Stimulated activated naive CD8-positive, alpha-beta T cell treated with anti-CD3 and anti-CD28 coated beads, Interleukin-15, amount 100 ng/mL, for 72 hours (primary cell): ENCODE measurements around the gene AMPD2.

Experiments used
- ATAC-seq: fragments of 150-1000 bp; cut with Tn5 transposase; 2 replicates; pipeline ENCODE4 v1.10.0; 2021; ENCODE audit warnings: mild to moderate bottlenecking, moderate library complexity
- DNase-seq, 2 donors: peaks; one replicate each; pipeline ENCODE4 v3.0.0; 2021 to 2022
- H3K27ac Mint-ChIP-seq, 2 donors: one replicate each; pipeline ENCODE4 v1.8.0; 2022; ENCODE audit warnings: mild to moderate bottlenecking in 2 of 2, mixed read lengths in 2 of 2, moderate library complexity in 2 of 2
- H3K27me3 Mint-ChIP-seq: one replicate; pipeline ENCODE4 v1.8.0; 2022; ENCODE audit warnings: mixed read lengths
- H3K4me1 Mint-ChIP-seq: one replicate; pipeline ENCODE4 v1.8.0; 2022; ENCODE audit warnings: mild to moderate bottlenecking, mixed read lengths
- H3K4me3 Mint-ChIP-seq, 2 donors: one replicate each; pipeline ENCODE4 v1.8.0; 2022; ENCODE audit warnings: mild to moderate bottlenecking in 2 of 2, mixed read lengths in 2 of 2, moderate library complexity in 1 of 2
- H3K9me3 Mint-ChIP-seq, 2 donors: one replicate each; pipeline ENCODE4 v1.8.0; 2022; ENCODE audit warnings: mixed read lengths in 2 of 2

Gene AMPD2

DNA sequence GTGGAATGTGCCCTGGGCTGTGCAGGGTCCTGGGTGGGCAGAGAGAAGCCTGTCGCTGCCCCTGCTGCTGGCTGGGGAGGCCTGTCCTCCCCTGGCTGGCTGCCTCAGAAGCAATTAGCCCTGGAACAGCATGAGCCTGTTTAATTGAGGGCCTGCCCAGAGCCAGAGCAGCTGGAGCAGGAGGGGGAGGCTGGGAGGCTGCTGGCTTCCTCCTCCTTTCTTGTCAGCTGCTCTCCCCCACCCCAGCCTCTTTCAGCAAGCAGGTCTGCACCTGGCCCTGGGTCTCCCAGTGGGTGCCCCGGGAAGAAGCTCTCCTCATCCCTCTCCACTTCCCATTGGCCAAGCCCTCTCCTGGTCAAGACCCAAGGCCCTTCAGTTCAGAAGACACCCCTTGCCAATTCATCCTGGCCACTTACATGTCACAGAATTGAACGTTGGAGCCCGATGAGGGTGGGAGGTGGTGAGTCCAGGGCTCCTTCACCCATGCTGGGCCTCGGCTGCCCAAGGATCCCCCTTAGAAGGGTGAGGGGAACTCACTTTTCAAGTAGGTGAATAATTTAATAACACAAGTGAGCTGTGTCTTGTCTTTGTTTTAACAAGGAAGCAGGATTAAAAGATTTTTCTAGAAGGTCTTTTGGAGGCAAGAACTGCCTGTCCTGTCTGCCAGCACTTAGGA, 13.2 kb downstream of the AMPD2 start:
- Mint-ChIP-seq H3K4me3 (no peak overlapping the region), H3K4me1 (peaks cover 16% of the 10 kb centered on the region), H3K9me3 (no peaks in the 10 kb centered on the region), H3K27ac (peak overlapping the region in 1 of 2 donors; percentile 12), H3K27me3 (no peaks in the 10 kb centered on the region)
- DNase-seq (no peak), ATAC-seq (no peak)

DNA sequence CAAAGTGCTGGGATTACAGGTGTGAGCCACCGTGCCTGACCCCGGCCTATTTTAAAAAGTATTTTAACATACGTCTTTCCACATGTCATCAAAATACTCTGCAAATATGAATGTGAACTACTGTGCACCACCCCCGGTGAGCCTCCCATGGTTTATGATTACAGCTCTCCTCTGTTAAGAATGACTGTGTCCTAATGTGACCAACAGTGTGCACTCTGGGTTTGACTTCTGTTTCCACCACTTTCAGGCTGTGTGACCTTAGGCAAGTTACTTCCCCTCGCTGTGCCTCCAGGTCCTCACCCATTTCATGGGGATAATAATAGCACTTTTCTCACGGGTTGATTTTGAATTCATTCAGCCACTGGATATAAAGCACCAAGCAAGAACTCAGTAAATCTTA, 14.7 kb downstream of the AMPD2 start:
- ATAC-seq (peak; percentile 32), DNase-seq (no peak)
- H3K27me3 Mint-ChIP-seq = no peaks in the 10 kb centered on the region
- H3K4me1 Mint-ChIP-seq = peaks cover 16% of the 10 kb centered on the region
- H3K9me3 Mint-ChIP-seq = no peaks in the 10 kb centered on the region
- no peak overlapping the region for H3K27ac Mint-ChIP-seq
- H3K4me3 Mint-ChIP-seq = no peak overlapping the region

DNA sequence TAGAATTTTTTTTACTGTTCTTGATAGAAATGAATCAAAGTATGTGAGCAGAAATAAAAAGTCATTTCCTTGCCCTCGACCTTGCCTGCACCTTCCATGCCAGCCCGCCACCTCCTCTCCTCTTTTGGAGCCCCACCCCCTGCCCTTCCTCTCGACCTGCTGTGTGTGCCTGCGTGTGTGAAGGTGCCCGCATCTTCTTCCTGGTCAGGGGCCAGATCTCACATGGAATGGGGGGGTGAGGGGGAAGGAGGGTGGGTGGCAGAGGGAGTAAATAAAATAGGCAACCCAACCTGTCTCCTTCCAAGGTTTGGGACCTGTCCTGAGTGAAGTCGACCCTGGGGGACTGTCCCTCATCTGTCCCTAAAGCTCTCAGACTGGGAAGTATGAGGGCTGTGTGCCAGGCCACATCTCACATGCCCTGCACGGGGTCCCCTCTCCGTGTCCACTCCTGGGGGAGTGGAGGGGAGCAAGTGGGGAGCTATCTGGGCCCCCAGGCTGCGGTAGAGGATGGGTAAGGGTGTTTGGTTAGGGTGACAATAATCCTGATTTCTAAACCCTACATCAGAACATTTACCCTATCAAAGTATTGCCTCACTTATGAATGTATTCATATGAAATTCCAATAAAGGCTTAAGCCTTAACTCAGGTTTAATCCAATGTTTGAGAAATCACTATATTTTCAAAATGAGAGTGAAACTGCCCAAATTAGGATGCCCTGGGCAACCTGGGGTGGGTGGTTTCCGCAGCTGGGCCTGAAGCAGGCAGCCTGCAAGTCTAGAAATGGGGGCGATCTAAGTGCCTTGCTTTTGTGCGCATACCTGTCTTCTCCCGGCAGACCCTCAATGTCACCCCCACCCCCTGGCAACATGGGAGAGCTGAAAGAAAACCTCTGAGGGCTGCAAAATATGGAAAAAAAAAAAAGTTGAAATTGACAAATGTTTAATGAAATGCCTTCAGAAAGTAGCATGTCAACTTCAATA, 15.4 kb downstream of the AMPD2 start:
- no peak for DNase-seq
- peaks cover 3% of the 10 kb centered on the region for H3K27me3 Mint-ChIP-seq
- ATAC-seq = no peak
- H3K4me3 Mint-ChIP-seq = peak overlapping the region in 1 of 2 donors; percentile 14
- H3K4me1 Mint-ChIP-seq = peaks cover 19% of the 10 kb centered on the region
- peak overlapping the region; percentile 40 to 50 for H3K27ac Mint-ChIP-seq
- H3K9me3 Mint-ChIP-seq = no peaks in the 10 kb centered on the region

DNA sequence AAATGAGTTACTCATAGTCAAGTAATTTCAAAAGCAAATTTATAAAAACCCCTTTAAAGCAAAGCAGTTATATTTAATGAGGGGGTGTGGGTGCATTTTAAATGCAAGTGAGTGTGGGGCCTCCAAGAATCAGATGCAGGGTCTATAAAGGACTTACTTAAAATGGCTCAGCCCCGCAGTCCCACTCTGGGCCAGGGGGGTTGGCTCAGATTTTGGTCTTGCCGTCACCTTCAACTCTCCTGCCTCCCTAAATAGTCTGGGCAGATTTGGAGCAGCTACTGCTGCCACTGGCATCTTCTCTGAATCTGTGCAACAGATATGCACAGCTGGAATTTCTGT, 16.2 kb downstream of the AMPD2 start:
- no peaks in the 10 kb centered on the region for H3K9me3 Mint-ChIP-seq
- H3K27ac Mint-ChIP-seq = no peak overlapping the region
- ATAC-seq (no peak), DNase-seq (no peak)
- H3K27me3 Mint-ChIP-seq = peaks cover 6% of the 10 kb centered on the region
- no peak overlapping the region for H3K4me3 Mint-ChIP-seq
- H3K4me1 Mint-ChIP-seq = peaks cover 26% of the 10 kb centered on the region

DNA sequence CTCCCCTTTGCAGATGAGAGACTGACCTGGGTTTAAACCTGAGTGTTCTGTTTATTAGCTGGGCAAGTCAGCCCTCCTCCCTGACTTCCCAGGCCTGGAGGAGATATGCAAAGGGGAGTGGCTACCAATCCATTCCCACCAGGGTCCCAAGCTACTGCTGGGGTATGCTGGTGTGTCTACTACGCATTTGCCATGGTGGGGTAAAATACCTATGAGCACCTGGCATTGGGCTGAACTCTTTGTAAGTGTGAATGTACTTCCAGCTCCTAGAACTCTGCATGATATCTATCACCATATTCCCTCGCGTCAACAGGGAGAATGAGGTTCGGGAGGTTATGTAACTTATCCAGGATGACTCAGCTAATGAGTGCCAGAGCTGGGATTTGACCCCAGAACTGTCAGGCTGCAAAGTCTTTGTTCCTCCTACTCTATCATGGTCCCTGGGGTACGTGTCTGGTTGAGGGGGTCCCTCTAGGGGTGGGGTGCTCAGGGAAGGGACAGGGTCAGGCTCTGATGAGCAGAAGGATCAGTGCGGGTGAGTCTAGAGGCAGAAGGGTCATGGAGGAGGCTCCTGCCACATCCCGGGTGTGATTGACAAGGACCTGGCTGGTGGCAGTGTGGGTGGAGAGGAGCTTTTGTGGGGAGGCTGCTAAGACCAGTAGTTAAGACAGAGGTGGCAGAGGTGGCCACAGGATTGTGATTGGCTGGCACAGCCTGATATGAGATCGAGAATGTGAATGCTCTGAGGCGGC, 16.7 kb downstream of the AMPD2 start:
- peaks cover 26% of the 10 kb centered on the region for H3K4me1 Mint-ChIP-seq
- DNase-seq (no peak), ATAC-seq (no peak)
- no peak overlapping the region for H3K4me3 Mint-ChIP-seq
- H3K27me3 Mint-ChIP-seq = peaks cover 6% of the 10 kb centered on the region
- no peaks in the 10 kb centered on the region for H3K9me3 Mint-ChIP-seq
- no peak overlapping the region for H3K27ac Mint-ChIP-seq

DNA sequence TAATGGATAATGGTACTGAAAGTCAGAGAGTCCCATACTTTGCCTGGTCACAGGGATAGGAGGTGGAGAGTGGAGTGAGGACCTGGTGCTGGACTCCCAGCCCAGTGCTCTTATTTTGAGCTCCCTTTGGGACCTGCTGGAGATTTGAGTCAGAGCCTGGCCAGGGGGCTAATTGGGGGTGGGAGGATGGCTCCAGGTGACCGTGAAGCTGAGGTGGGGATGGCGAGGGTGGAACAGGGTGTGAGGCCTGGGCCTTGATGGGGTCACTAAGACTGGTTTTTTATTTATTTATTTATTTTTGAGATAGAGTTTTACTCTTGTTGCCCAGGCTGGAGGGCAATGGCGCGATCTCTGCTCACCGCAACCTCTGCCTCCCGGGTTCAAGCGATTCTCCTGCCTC, 17.8 kb downstream of the AMPD2 start:
- Mint-ChIP-seq H3K9me3 (no peaks in the 10 kb centered on the region), H3K4me3 (no peak overlapping the region), H3K4me1 (peaks cover 26% of the 10 kb centered on the region), H3K27ac (no peak overlapping the region), H3K27me3 (peaks cover 6% of the 10 kb centered on the region)
- DNase-seq (no peak), ATAC-seq (no peak)

DNA sequence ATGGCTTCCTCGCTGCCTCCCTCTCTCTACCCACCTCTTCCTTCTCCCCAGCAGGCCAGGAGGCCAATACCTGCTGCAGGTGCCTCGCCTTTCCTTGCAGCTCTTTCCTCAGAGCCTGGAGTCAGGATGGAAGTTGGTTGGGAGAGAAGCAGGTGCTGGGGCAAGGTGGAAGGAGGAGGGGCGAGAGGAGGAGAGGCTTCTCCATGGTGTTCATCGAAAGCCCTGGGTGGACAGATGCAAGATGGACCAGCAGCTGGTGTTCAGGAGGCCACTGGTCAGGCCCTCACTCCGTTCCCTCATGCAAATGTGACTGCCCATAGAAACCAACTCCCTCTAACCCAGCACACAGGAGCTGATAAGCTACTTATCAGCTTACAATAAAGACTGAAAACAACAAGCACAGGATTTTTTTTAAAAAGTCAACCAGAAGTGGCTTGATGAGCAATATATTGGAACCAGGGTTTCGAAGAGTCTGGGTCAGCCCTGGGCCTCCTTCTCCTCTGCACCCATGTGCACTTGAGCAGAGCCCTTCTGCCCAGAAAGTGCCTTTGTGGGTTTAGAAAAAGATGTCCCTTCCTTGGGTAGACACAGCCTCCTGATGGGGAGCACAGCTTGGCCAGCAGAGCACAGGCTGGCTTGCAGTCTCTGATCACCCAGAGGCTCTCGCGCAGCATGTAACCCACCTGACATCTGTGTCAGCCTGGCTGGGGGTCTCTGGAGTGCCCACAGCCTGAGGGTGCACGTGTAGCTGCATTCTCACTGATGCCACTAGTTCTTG, 19.6 kb downstream of the AMPD2 start:
- Mint-ChIP-seq H3K27ac (no peak overlapping the region), H3K4me1 (peaks cover 35% of the 10 kb centered on the region), H3K27me3 (peaks cover 9% of the 10 kb centered on the region), H3K9me3 (no peaks in the 10 kb centered on the region), H3K4me3 (no peak overlapping the region)
- ATAC-seq = no peak
- no peak for DNase-seq

DNA sequence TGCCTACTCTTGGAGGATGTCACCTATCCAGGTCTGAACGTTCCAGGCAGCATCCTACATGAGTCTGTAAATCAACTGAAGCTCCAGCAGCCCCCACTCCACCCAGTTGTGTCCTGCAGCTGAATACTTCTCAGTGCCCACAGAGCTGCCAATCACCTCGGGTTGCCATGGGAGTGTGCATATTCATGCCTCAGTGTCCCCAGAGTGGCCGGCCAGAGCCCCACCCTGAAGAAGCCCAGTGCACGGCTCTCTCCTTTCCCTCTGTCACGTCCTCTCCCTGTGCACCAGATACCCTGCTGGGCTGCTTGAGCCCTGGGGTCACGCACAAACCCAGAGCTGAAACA, 20.2 kb downstream of the AMPD2 start:
- peaks cover 34% of the 10 kb centered on the region for H3K4me1 Mint-ChIP-seq
- no peak overlapping the region for H3K4me3 Mint-ChIP-seq
- no peak overlapping the region for H3K27ac Mint-ChIP-seq
- H3K9me3 Mint-ChIP-seq = no peaks in the 10 kb centered on the region
- peak; percentile 2 for ATAC-seq
- DNase-seq = no peak
- H3K27me3 Mint-ChIP-seq = peaks cover 14% of the 10 kb centered on the region

DNA sequence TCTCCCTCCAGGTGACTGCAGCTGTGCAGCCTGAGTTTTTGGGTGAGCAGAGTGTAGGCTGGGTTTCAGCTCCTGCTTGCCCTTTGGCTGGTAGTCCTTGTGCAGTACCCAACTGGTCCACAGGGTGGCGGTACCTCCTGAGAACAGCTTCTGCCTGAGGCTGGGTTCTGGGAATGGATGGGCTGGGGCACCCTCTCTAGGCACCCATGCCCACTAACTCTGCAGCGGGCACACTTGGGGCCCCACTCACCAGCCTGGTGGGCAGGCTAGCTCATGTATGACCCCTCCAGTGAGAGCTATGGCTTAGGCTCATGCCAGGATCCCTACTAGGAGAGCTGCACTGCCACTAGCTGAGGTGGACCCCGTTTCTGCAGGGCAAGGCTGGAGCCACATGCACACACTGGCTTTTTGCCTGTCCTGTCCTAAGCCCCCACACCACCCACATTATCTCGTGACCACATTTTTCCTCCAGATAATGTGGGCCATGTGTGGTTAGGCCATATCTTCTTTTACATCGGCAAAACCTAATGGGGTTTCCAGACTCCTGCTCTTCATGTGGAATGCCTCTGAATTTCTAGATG, 20.7 kb downstream of the AMPD2 start:
- H3K9me3 Mint-ChIP-seq = no peaks in the 10 kb centered on the region
- no peak overlapping the region for H3K4me3 Mint-ChIP-seq
- no peak overlapping the region for H3K27ac Mint-ChIP-seq
- H3K4me1 Mint-ChIP-seq = peaks cover 28% of the 10 kb centered on the region
- peaks cover 20% of the 10 kb centered on the region for H3K27me3 Mint-ChIP-seq
- ATAC-seq (peak; percentile 71), DNase-seq (peak; percentile 83 to 86)

DNA sequence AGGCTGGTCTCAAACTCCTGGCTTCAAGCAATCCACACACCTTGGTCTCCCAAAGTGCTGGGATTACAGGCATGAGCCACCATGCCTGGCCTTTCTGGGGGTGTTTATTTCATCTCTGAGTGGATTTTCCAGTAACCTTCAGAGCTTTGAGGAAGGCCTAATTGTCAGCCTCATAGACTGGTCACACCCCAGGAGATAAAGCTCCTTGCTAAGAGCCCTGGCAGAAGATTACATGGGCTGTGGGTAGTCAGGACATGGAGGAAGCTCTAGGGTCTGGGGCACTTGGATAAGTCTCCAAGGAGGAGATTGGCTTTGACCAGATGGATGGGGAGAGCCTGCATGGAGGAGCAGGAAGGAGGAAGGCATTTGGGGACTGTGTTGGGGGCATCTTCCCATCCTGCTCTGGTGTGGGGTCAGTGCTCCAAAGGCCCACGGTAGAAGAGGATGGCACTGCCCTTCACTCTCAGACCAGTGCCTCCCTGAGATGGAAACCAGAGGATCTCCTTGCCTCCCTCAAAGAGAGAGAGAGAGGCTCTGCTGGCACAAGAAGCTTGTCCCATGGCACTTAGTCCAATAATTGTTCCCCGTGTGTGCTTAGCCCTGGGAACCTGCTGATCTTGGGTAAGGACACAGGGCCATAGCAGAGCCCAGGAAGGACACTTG, 21.6 kb downstream of the AMPD2 start:
- Mint-ChIP-seq H3K4me3 (no peak overlapping the region), H3K4me1 (peaks cover 24% of the 10 kb centered on the region), H3K9me3 (no peaks in the 10 kb centered on the region), H3K27me3 (peaks cover 21% of the 10 kb centered on the region), H3K27ac (no peak overlapping the region)
- DNase-seq (no peak), ATAC-seq (no peak)

DNA sequence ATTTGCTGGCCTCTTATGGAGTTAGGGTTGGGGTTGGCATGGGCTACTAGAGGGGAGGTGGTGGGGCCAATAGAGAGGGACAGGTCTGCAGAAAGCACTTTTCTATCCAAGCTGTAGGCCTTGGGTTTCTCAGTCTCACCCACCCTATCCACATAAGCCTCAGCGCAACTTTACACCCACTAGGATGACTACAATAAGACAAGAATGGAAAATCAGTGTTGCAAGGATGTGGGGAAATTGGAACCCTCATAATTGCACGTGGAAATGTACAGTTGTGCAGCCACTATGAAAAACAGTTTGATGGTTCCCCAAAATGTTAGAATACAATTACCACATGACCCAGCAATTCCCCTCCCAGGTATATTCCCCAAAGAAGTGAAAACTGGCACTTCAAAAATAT, 22.2 kb downstream of the AMPD2 start:
- peaks cover 21% of the 10 kb centered on the region for H3K27me3 Mint-ChIP-seq
- no peak for ATAC-seq
- DNase-seq = no peak
- H3K9me3 Mint-ChIP-seq = no peaks in the 10 kb centered on the region
- H3K27ac Mint-ChIP-seq = no peak overlapping the region
- H3K4me1 Mint-ChIP-seq = peaks cover 24% of the 10 kb centered on the region
- no peak overlapping the region for H3K4me3 Mint-ChIP-seq

DNA sequence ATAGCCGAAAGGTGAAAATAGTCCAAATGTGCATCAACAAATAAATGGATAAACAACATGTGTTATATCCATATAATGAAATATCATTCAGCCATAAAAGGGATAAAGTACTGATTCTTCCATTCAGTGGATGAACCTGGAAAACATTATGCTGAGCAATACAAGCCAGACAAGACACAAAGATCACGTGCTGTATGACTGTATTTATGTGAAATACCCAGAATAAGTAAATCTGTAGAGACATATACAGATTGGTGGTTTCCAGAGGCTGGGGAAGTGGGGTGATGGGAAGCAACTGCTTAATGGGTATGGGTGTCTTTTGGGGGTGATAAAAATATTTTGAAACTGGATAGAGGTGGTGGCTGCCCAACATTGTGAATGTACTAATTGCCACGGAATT, 23.0 kb downstream of the AMPD2 start:
- Mint-ChIP-seq H3K4me1 (peaks cover 24% of the 10 kb centered on the region), H3K9me3 (no peaks in the 10 kb centered on the region), H3K4me3 (no peak overlapping the region), H3K27me3 (peaks cover 21% of the 10 kb centered on the region), H3K27ac (no peak overlapping the region)
- ATAC-seq (no peak), DNase-seq (no peak)

DNA sequence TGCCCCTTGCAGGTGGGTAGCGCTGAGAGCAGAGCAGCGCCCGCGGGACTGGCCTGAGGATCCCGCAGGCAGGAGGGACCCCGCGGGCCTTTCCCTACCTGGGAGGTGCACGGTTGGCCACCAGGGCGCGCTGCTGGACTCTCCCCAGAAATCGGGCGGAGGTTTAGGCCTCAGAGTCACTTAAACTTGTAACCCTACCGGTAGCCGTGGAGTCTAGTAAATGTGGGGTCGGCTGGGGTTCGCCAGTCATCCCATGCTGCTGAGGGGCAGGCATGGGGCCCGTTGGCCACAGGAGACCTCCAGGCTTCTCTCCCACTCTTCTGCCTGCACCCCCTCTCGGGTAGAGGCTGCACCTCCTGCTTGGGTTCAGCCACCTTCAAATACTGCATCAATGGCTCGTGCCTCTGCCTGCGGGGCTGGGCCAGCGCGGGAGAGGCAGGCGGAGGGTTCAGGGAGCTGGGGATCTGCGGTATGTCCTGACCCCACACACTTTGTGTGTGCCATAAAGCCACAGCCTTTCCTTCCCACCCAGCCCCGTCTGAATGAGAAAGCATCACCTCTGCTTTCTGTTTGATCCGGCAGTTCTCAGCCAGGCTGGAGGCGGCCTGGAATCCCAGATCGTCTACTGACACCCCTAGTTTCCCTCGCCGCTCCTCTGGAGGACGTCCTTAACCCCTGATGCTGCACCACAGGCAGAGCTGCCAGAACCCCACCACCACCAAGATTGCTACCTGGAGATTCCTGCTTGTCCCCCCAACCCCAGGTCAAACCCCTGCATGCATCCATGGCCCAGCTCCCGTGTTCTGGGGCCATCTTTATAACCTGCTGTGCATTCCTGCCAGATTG, 24.0 kb downstream of the AMPD2 start:
- DNase-seq = peak; percentile 85 to 88
- peak; percentile 98 for ATAC-seq
- Mint-ChIP-seq H3K4me1 (peaks cover 24% of the 10 kb centered on the region), H3K27me3 (peaks cover 21% of the 10 kb centered on the region), H3K9me3 (no peaks in the 10 kb centered on the region), H3K4me3 (no peak overlapping the region), H3K27ac (no peak overlapping the region)

DNA sequence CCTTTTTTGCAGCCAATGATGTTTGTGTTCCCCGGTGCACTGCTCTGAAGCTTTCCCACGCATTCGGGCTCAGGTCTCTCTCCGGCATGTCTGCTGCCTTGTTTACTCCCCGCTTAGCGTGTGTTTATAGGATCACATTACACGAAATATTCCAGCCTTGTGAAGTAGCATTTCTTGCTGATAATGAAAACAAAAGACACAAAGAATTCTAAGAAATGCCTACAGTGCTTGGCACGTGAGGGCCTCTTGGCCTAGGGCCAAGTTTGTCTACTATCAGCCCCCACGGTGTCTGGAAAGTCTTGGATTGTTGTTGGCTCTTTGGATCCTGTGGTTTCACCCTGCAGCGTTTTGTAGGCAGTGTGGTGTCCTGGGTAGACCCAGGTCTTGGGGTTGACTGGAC, 25.0 kb downstream of the AMPD2 start:
- DNase-seq (no peak), ATAC-seq (no peak)
- no peak overlapping the region for H3K4me3 Mint-ChIP-seq
- H3K27me3 Mint-ChIP-seq = peaks cover 21% of the 10 kb centered on the region
- H3K27ac Mint-ChIP-seq = no peak overlapping the region
- no peaks in the 10 kb centered on the region for H3K9me3 Mint-ChIP-seq
- H3K4me1 Mint-ChIP-seq = peaks cover 24% of the 10 kb centered on the region
